Measurements from ENCODE around the gene EIF4E2.

Gene EIF4E2

DNA sequence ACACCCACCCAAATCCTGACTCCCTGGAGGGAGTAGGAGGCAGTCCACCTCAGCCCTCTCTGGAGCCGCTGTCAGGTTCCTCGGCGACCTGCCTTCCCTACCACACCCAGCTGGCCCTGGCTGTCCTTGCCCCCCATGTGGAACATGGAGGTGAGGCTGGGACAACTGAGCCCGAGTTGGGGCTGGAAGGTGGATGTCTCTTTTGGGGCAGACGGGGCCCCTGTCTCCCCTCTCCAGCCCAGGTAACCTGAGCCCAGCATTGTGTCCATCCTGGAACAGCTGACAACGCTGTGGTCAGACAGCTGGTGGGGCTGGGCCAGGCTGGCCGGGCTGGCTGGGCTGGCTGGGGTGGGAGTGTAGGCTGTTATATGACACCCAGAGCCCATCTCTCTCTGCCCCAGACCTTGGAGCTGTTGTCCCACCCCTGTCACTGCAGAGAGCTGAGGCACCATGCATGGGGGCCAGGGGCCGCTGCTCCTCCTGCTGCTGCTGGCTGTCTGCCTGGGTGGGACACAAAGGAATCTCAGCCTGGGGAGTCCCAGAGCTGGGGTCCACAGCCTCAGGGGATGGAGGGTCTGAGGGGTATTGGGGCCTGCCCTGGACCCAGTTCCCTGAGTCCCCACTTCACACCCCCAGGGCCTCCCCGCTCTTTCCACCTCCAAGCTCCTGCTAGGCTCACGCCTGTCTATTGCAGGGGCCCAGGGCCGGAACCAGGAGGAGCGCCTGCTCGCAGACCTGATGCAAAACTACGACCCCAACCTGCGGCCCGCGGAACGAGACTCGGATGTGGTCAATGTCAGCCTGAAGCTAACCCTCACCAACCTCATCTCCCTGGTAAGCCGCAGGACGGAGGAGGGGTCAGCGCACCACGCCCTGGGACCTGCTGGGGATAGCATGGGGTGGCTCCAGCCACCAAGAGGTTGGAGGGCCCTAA is 10.9 kb upstream of the EIF4E2 start, which contains the start of gene CHRNG:
CHRNG (plus strand) TSS at position 395 of the 934 bp plus-strand sequence; CDS start at position 451, 56 bp downstream.
- no peak for DNase-seq

GRCh38 chr2:232540441-232541041 is 9.9 kb upstream of the EIF4E2 start:
- DNase-seq: no peak

GRCh38 chr2:232541195-232541960 is 9.1 kb upstream of the EIF4E2 start:
- peak; percentile 38 to 54 for DNase-seq

- DNase-seq: no peak
Observed at GRCh38 chr2:232541961-232542714, 8.4 kb upstream of the EIF4E2 start.

- no peak for DNase-seq
Observed at GRCh38 chr2:232542715-232543467, 7.6 kb upstream of the EIF4E2 start.

- DNase-seq: no peak
Observed at GRCh38 chr2:232543491-232543890, 7.0 kb upstream of the EIF4E2 start.

GRCh38 chr2:232543928-232544631 is 6.4 kb upstream of the EIF4E2 start:
- DNase-seq: no peak

DNA sequence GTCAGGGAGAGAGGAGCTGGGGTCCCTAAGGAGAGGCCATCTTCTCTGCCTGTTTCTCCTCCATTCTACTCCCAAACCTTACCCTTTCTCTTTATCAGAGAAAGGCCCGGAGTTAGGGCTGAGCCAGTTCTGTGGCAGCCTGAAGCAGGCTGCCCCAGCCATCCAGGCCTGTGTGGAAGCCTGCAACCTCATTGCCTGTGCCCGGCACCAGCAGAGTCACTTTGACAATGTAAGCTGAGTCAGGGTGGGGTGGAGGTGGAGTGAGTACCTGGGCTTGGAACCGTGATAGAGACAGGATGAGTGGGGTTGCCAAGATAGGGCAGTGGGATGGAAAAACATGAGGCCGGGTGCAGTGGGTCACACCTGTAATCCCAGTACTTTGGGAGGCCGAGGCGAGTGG is 5.8 kb upstream of the EIF4E2 start:
- no peak for DNase-seq

DNA sequence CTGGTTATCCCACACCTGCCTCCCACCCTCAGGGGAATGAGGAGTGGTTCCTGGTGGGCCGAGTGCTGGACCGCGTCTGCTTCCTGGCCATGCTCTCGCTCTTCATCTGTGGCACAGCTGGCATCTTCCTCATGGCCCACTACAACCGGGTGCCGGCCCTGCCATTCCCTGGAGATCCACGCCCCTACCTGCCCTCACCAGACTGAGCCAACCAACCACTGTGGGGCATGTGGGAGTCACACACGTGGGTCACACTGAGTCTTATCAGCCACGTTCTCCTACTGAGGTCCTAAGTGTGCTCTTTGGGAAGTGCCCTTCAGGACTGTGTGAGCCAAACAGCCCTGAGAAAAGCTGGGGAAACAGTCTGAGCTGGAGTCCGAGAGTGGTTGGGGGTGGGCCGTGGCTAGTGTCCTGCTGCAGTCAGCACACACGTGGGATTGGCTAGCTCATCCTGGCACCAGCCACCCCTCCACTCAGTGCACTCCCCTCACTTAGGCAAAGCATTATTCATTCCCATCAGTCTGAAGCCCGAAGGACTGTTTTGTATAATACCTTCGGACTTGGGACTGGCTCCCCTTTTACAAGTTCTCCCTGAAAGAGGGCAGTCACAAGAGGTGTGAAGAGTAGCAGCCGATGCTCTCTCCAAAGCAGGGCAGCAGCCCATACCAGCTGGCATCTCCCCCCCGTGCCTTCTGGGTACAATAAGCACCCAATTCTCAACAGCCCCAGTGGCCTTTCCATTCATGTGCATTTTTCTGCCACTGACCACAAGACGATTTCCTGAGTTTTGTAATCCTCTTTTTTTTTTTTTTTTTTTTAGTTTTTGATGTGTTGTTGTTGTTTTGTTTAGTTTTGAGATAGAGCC is 4.7 kb upstream of the EIF4E2 start:
- peak in 1 of 2 donors; percentile 28 for DNase-seq

DNA sequence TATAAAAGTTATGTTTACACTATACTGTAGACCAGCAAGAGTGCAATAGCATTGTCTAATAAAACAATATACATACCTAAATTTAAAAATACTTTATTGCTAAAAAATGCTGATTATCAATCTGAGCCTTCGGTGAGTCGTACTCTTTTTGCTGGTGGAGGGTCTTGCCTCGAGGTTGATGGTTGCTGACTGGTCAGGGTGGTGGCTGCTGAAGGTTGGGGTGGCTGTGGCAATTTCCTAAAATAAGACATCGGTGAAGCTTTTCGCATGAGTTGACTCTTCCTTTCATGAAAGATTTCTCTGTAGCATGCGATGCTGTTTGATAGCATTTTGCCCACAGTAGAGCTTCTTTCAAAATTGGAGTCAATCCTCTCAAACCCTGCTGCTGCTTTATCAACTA is 2.5 kb upstream of the EIF4E2 start:
- no peak for DNase-seq

GRCh38 chr2:232549655-232550353 is 685 bp upstream of the EIF4E2 start:
- DNase-seq: no peak

DNA sequence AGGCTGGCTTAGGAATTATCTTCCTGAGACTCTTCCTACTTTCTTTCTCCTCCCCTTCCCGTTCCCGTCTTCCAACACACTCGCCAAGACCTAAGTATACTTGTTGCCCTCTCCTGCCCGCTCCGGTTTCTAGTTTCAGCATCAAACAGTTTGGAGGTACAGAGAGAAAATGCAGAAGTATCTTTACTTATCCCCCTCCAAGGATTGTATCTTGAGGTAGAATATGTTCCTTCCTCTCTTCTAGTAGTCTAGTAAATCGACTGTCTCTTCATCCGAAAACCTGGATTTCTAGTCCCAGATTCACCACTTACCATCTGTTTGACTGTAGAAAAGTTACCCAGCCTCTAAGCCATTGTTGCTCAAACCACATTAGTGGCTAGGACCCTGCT is 755 bp downstream of the EIF4E2 start:
- DNase-seq: peak in 1 of 2 donors; percentile 15

GRCh38 chr2:232551776-232552175 is 1.3 kb downstream of the EIF4E2 start:
- DNase-seq: no peak

- no peak for DNase-seq
Observed at GRCh38 chr2:232556426-232556825, 5.9 kb downstream of the EIF4E2 start.

- DNase-seq: peak; percentile 43 to 53
Observed at GRCh38 chr2:232562515-232563151, 12.1 kb downstream of the EIF4E2 start.

- DNase-seq: no peak
Observed at GRCh38 chr2:232563580-232563979, 13.1 kb downstream of the EIF4E2 start.

- DNase-seq: no peak
Observed at GRCh38 chr2:232567721-232568120, 17.2 kb downstream of the EIF4E2 start.

DNA sequence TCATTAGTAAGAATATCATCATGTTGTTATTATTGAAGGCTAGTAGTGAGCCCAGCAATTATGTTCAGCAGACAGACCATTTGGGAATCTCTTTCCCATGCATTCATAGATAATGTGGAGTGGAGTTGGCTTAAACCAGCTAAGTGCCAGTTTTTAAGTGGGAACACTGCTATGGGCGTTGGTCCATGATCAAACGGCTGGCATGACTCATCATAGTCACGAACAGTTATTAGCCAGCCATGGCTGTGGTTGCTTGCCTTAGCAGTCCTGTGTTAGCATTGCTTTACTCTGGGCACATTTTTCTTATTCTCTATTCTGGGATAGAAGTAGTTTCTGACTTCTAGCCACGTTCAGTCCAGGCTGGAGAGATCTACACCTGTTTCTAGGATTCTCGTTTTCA is 17.7 kb downstream of the EIF4E2 start:
- DNase-seq: peak; percentile 58 to 66

DNA sequence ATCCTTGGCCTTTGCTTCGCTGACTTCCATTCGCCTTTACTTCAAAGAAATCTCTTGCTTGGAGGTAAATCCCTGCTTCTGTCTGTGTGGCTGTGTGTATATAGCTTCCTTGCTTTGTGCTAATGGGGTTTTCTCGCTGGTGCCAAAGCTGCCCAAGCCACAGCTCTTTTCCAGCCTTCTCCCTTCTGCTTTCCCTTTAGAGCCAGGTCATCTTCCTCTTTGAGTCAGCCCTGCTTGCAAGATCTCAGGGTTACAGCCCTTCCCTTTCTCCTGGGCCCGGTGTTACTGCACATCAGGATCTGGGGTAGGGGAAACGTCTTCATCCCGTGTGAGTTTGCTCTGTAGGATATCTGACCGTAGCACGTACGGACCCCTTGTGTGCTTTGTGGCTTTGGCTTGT is 19.1 kb downstream of the EIF4E2 start:
- peak; percentile 13 to 47 for DNase-seq

All from inflammatory macrophage (primary cell).